Tibial nerve (tissue), 4 donors: Measurements from ENCODE around the gene POGZ.

Experiments
- EP300 ChIP-seq, 2 donors: sonication (generic); formaldehyde crosslinking; IDR thresholded peaks; one replicate each; pipeline ENCODE4 v1.6.1; 2017; ENCODE audit warnings: antibody characterized with exemption in 2 of 2, mild to moderate bottlenecking in 1 of 2
- POLR2A ChIP-seq, 2 donors: fragments of 450-650 bp; IDR thresholded peaks; one replicate each; pipeline ENCODE4 v1.6.1; 2017; ENCODE audit warnings: antibody characterized with exemption in 2 of 2, mild to moderate bottlenecking in 2 of 2, moderate library complexity in 2 of 2
- TF ChIP-seq, protein P1 (sequence below), 5 experiments: fragments of 200-600 bp in 3 of 5; fragments of 450-650 bp in 2 of 5; sonication (generic) in 3 of 5; IDR thresholded peaks; one replicate each; pipeline ENCODE4 v1.5.1; 2016 to 2019; ENCODE audit warnings: antibody characterized with exemption in 5 of 5, mild to moderate bottlenecking in 3 of 5, moderate library complexity in 2 of 5

DNA sequence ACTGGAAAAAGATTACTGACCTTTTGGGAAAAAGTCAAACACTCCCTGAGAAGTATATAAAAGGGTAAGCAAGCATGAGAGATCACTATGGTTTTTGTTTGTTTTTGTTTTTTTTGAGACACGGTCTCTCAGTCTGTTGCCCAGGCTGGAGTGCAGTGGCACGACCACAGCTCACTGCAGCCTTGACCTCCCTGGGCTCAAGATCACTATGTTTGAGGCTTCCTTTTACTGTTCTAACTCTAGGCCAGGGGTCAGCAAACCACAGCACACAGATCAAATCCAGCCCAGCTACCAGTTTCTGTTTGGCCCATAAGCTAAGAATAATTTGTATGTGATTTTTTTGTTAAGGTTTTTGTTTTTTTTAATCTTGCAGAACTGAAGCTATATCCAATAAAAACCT lies 34.2 kb downstream of the POGZ start:
- TF ChIP-seq, protein P1, sequence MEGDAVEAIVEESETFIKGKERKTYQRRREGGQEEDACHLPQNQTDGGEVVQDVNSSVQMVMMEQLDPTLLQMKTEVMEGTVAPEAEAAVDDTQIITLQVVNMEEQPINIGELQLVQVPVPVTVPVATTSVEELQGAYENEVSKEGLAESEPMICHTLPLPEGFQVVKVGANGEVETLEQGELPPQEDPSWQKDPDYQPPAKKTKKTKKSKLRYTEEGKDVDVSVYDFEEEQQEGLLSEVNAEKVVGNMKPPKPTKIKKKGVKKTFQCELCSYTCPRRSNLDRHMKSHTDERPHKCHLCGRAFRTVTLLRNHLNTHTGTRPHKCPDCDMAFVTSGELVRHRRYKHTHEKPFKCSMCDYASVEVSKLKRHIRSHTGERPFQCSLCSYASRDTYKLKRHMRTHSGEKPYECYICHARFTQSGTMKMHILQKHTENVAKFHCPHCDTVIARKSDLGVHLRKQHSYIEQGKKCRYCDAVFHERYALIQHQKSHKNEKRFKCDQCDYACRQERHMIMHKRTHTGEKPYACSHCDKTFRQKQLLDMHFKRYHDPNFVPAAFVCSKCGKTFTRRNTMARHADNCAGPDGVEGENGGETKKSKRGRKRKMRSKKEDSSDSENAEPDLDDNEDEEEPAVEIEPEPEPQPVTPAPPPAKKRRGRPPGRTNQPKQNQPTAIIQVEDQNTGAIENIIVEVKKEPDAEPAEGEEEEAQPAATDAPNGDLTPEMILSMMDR (IDR thresholded peaks at IDR 0.05) = no peak
- TF ChIP-seq POLR2A (IDR thresholded peaks at IDR 0.05) = no peak
- no peak for TF ChIP-seq EP300 (IDR thresholded peaks at IDR 0.05)
